CD4-positive, alpha-beta memory T cell (primary cell): ENCODE results near the gene LRRK2. TPM values are rescaled to one million over a fixed set of nuclear protein-coding genes. Genes with fewer than 3 reads are reported as not detected.

Source experiments
- CTCF ChIA-PET: fragments of 350-600 bp; sonication (Branson Sonifier 250); formaldehyde crosslinking; loops from one replicate; lab custom pipeline; 2021; ENCODE audit warnings: inconsistent platforms; ENCODE audit not compliant: partially characterized antibody; lab: Charles Lee
- POLR2A ChIA-PET: fragments of 350-600 bp; sonication (Branson Sonifier 250); formaldehyde crosslinking; loops from one replicate; lab custom pipeline; 2021; ENCODE audit not compliant: partially characterized antibody; lab: Charles Lee
- DNase-seq, 5 donors: peaks; one replicate each; pipeline versions ENCODE4 v3.0.0 to v3.0.0-alpha.2; 2020 to 2022; ENCODE audit warnings: mixed read lengths in 1 of 5
- H3K27ac ChIP-seq: one replicate; pipeline ENCODE4 v1.7.0; 2013; ENCODE audit warnings: low read depth, low read length
- H3K27me3 ChIP-seq: 2 replicates; pipeline ENCODE4 v1.7.0; 2013; ENCODE audit warnings: mild to moderate bottlenecking, low read length, moderate library complexity; ENCODE audit not compliant: insufficient read depth
- H3K36me3 ChIP-seq: 2 replicates; pipeline ENCODE4 v1.7.0; 2013; ENCODE audit warnings: mild to moderate bottlenecking, low read length, moderate library complexity; ENCODE audit not compliant: insufficient read depth
- H3K4me1 ChIP-seq: 2 replicates; pipeline ENCODE4 v1.7.0; 2013; ENCODE audit warnings: mild to moderate bottlenecking, low read length, moderate library complexity; ENCODE audit not compliant: insufficient read depth
- H3K4me3 ChIP-seq, 2 donors: one replicate each; pipeline ENCODE4 v1.7.0; 2013; ENCODE audit warnings: low read length in 2 of 2, mild to moderate bottlenecking in 1 of 2
- H3K9me3 ChIP-seq, 2 donors: one replicate each; pipeline ENCODE4 v1.7.0; 2013; ENCODE audit warnings: low read length in 2 of 2, control low read depth in 1 of 2; ENCODE audit not compliant: control insufficient read depth in 1 of 2
- H3K27ac Mint-ChIP-seq, 7 donors: one replicate each; pipeline ENCODE4 v1.8.0; 2020 to 2021; ENCODE audit warnings: mixed read lengths in 7 of 7, mild to moderate bottlenecking in 6 of 7, inconsistent platforms in 3 of 7, moderate library complexity in 3 of 7
- H3K27me3 Mint-ChIP-seq, 2 donors: one replicate each; pipeline ENCODE4 v1.8.0; 2020 to 2021; ENCODE audit warnings: mixed read lengths in 2 of 2
- H3K36me3 Mint-ChIP-seq, 2 donors: one replicate each; pipeline ENCODE4 v1.8.0; 2020 to 2021; ENCODE audit warnings: mixed read lengths in 2 of 2, inconsistent platforms in 1 of 2, mild to moderate bottlenecking in 1 of 2
- H3K4me1 Mint-ChIP-seq, 4 donors: one replicate each; pipeline ENCODE4 v1.8.0; 2020 to 2021; ENCODE audit warnings: mixed read lengths in 4 of 4, mild to moderate bottlenecking in 1 of 4
- H3K4me3 Mint-ChIP-seq, 8 donors: one replicate each; pipeline ENCODE4 v1.8.0; 2020 to 2021; ENCODE audit warnings: mixed read lengths in 8 of 8, mild to moderate bottlenecking in 7 of 8, moderate library complexity in 6 of 8, inconsistent platforms in 3 of 8
- H3K9me3 Mint-ChIP-seq, 8 donors: one replicate each; pipeline ENCODE4 v1.8.0; 2020 to 2021; ENCODE audit warnings: mixed read lengths in 8 of 8, mild to moderate bottlenecking in 5 of 8, inconsistent platforms in 3 of 8, moderate library complexity in 1 of 8
- intact Hi-C: fragments of 100-400 bp; cut with micrococcal nuclease; formaldehyde crosslinking; loops from one replicate; pipeline ENCODE4 v1.15.1; 2023
- polyA plus RNA-seq, 2 donors: library from polyadenylated mRNA; unstranded; fragments of 300-500 nt; fragmentation: Illumina TruSeq; gene quantifications; one replicate each; pipeline ENCODE4 v1.2.3, GENCODE V29; 2021
- total RNA-seq, 2 experiments: library from RNA; stranded (reverse); gene quantifications; one replicate each; pipeline ENCODE4 v1.2.3, GENCODE V29; 2021

LRRK2 gene
- total and polyA plus RNA-seq, 4 experiments from 2014 or later: 0.10 to 0.76 (median 0.39) TPM; not detected in 1

DNA sequence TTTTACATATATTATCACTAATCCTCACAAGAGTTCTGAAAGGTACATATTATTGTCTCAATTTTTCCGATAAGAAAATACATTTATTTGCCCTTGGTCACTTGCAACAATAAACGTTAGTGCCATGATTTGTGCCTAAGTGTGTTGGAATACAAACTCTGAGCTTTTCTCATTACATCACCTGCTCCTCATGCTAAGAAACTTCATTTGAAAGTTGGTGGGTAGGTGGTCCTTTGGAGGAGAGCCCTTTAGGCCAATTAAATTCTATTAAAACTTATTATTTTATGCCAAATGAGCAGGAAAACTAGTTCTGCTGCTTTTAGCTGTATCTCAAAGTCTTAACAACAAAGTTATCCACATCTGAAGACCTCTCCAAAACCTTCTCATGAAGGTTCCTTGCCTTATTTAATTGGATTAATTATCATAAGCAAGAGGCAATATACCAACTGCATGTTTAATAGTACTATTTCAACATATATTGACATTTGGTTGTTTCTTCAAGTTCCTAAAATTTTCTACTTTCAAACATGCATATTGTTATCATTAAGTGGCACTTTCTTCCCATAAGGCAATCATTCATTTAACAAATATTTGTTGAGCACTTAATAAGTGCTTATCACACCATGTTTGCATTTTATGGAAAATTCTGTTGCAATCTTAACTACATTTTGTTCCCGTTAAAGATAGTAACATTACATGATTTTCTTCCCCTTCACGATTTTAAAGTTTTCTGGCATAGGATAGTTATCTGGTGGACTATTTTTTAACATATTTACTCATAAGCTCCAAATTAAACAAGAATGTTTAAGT is 40.1 kb upstream of the LRRK2 start:
- H3K36me3 ChIP-seq: no peaks in the 10 kb centered on the region
- Mint-ChIP-seq H3K4me1 (peaks cover 10 to 18% (median 14%) of the 10 kb centered on the region in 4 donors), H3K27me3 (no peaks in the 10 kb centered on the region), H3K36me3 (peaks cover 0 to 3% of the 10 kb centered on the region in 2 donors), H3K27ac (no peak overlapping the region), H3K9me3 (peaks cover 0 to 12% (median 5%) of the 10 kb centered on the region in 8 donors), H3K4me3 (no peak overlapping the region)
- intact Hi-C loops: no loop called here
- no peak overlapping the region for H3K4me3 ChIP-seq
- DNase-seq: no peak
- peaks cover 9% of the 10 kb centered on the region for H3K4me1 ChIP-seq
- H3K27ac ChIP-seq: no peak overlapping the region
- H3K27me3 ChIP-seq: no peaks in the 10 kb centered on the region
- CTCF ChIA-PET: no interaction called here
- H3K9me3 ChIP-seq: no peaks in the 10 kb centered on the region
- POLR2A ChIA-PET: no interaction called here

DNA sequence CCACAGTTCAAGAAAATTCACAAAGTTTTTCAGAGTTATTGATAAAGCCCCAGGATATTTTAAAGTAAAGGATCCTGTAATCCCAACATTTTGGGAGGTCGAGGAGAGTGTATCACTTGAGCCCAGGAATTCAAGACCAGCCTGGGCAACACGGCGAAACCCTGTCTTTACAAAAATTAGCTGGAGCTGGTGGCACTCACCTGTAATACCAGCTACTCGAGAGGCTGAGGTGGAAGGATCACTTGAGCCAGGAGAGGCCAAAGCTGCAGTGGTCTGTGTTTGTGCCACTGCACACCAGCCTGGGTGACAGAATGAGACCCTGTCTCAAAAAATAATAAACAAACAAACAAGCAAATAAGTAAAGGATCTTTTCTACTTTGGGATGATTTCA is 39.5 kb upstream of the LRRK2 start:
- Mint-ChIP-seq H3K9me3 (peaks cover 0 to 15% (median 6%) of the 10 kb centered on the region in 8 donors), H3K4me3 (no peak overlapping the region)

DNA sequence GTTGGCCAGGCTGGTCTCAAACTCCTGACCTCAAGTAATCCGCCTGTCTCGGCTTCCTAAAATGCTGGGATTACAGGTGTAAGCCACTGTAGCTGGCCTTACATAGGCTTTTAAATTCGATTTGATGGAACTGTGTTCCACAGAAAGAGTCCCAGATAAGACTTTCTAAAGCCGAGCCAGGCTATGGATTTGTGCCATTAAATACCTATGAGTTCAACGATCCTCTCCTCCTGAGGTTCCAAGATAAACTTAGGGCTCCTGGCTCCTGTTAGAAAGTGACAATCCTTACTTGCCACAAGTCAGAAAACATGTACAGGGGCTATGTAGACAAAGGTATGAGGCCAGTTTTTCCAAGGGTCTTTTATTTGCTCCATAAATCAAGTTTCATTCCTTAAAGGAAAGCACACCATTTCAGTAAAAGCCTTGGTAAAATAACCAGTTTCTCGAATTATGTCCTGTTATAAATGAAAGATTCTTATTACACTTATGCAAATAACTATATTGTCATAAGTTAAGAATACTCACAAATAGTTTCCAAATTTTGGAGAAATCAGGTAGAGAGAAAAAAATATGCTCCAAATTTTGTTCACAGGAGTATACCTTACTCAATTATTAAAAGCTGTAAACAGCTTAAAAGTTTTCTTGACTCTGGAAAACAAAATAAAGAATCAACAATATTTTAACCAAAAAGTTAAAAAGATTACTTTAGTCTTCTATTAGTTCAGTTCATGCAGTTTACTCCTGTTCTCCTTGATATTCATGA is 36.1 kb upstream of the LRRK2 start:
- Histone ChIP-seq H3K27me3 (no peaks in the 10 kb centered on the region), H3K27ac (no peak overlapping the region), H3K36me3 (no peaks in the 10 kb centered on the region), H3K4me1 (peaks cover 12% of the 10 kb centered on the region), H3K4me3 (no peak overlapping the region), H3K9me3 (no peaks in the 10 kb centered on the region)
- no peak overlapping the region for H3K4me3 Mint-ChIP-seq
- H3K9me3 Mint-ChIP-seq: peaks cover 0 to 16% (median 7%) of the 10 kb centered on the region in 8 donors
- CTCF ChIA-PET: no interaction called here
- peaks cover 2 to 14% (median 7%) of the 10 kb centered on the region in 4 donors for H3K4me1 Mint-ChIP-seq
- intact Hi-C loops: no loop called here
- H3K27ac Mint-ChIP-seq: no peak overlapping the region
- no peaks in the 10 kb centered on the region for H3K27me3 Mint-ChIP-seq
- POLR2A ChIA-PET: no interaction called here
- peaks cover 0 to 3% of the 10 kb centered on the region in 2 donors for H3K36me3 Mint-ChIP-seq
- DNase-seq: no peak

More for the DNA sequence above, 39.5 kb upstream of the LRRK2 start:
- H3K27me3 Mint-ChIP-seq: no peaks in the 10 kb centered on the region
- Histone ChIP-seq H3K36me3 (no peaks in the 10 kb centered on the region), H3K9me3 (no peaks in the 10 kb centered on the region), H3K4me3 (no peak overlapping the region), H3K27ac (no peak overlapping the region), H3K4me1 (peaks cover 9% of the 10 kb centered on the region), H3K27me3 (no peaks in the 10 kb centered on the region)
- ChIA-PET CTCF (no interaction called here), POLR2A (no interaction called here)
- intact Hi-C loops: no loop called here
- H3K4me1 Mint-ChIP-seq: peaks cover 9 to 16% (median 13%) of the 10 kb centered on the region in 4 donors
- DNase-seq: no peak
- H3K27ac Mint-ChIP-seq: no peak overlapping the region
- H3K36me3 Mint-ChIP-seq: peaks cover 0 to 3% of the 10 kb centered on the region in 2 donors

DNA sequence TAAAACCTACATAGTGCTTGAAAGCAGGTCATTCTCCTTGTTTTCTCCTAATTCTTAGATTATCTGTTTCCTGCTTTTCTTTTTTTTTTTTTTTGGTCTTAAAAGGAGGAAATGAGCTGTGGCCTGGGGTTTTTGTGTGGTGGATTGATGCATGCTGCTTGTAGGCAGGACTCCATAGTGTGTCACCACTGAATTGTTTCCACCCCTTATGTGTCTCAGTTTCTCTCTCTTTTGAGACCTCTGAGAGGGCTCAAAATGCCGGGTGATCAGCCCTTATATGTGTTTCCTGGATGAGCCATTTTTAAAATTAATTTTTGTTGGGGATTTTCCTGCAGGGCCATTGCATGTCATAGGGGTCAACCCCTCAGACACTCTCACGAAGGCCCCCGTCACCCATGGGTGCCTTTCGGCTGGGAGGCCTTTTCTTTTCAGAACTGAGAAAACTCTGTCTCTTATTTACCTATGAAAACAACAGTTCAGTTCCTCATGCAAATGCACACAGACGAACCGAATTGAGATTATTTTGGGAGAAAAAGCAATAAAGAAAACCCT is 32.0 kb upstream of the LRRK2 start:
- no peak overlapping the region for H3K27ac ChIP-seq
- intact Hi-C loops: no loop called here
- peaks cover 0 to 8% (median 4%) of the 10 kb centered on the region in 8 donors for H3K9me3 Mint-ChIP-seq

DNA sequence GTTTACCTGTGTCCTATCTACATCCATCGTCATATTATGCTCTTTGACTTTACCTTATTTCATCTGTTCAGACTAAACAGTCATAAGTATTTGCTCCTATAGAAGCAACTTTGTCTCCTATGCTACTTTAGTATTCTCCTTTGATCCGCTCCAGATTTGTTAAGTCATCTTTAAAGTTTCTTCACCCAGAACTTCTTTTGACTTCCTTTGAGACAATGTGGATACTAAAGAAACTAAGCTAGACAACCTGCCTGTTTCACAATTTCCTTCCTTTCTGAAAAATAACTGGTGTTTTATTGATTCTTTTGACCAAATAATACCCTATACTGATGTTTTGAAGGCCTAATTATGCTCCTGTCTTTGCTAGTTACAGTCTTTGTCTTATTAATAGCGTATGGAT is 30.0 kb upstream of the LRRK2 start:
- H3K27me3 Mint-ChIP-seq: no peaks in the 10 kb centered on the region
- no peak overlapping the region for H3K4me3 Mint-ChIP-seq
- Histone ChIP-seq H3K27me3 (no peaks in the 10 kb centered on the region), H3K27ac (no peak overlapping the region), H3K4me1 (peaks cover 12% of the 10 kb centered on the region), H3K4me3 (no peak overlapping the region), H3K36me3 (no peaks in the 10 kb centered on the region), H3K9me3 (no peaks in the 10 kb centered on the region)
- peaks cover 0 to 5% (median 0%) of the 10 kb centered on the region in 8 donors for H3K9me3 Mint-ChIP-seq
- ChIA-PET CTCF (no interaction called here), POLR2A (interaction anchor here (0.6 kb wide), 1 partner anchor 39 kb away, joined by 5 read pairs; no protein-coding TSS in a partner anchor)
- peaks cover 2 to 14% (median 7%) of the 10 kb centered on the region in 4 donors for H3K4me1 Mint-ChIP-seq
- intact Hi-C loops: no loop called here
- no peaks in the 10 kb centered on the region for H3K36me3 Mint-ChIP-seq
- DNase-seq: no peak
- H3K27ac Mint-ChIP-seq: no peak overlapping the region

More for the DNA sequence above, 32.0 kb upstream of the LRRK2 start:
- ChIA-PET CTCF (interaction anchor here (0.8 kb wide), 1 partner anchor 1297 kb away, joined by 3 read pairs; no protein-coding TSS in a partner anchor), POLR2A (no interaction called here)
- Histone ChIP-seq H3K4me1 (peaks cover 12% of the 10 kb centered on the region), H3K36me3 (no peaks in the 10 kb centered on the region), H3K4me3 (no peak overlapping the region), H3K27me3 (no peaks in the 10 kb centered on the region), H3K9me3 (no peaks in the 10 kb centered on the region)
- Mint-ChIP-seq H3K4me3 (peak overlapping the region in 4 of 8 donors; percentile 15 to 65 (median 28)), H3K4me1 (peaks cover 2 to 14% (median 7%) of the 10 kb centered on the region in 4 donors), H3K27me3 (no peaks in the 10 kb centered on the region), H3K27ac (peak overlapping the region in 2 of 7 donors; percentile 26 to 62), H3K36me3 (no peaks in the 10 kb centered on the region)
- DNase-seq: peak in 4 of 5 donors; percentile 6 to 33 (median 16)

DNA sequence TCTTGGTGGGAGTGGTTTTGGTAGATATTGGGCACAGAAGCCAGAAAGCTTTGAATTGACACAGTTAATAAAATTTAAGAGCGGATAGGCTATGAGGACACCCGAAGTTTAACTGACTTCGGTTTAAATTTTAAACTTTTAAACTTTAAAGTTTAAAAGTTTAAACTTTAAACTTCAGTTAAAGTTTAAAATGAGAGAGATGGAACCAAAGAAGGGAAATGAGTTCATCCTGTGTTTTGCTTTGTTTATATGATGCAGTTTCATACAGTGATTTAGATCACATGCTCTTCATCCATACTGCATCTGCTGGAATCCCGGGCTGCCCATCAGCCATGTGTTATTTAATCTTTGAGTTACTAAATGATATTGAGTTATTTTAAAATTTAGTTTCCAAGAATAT is 27.2 kb upstream of the LRRK2 start:
- intact Hi-C loops: no loop called here
- peaks cover 6% of the 10 kb centered on the region for H3K4me1 ChIP-seq
- Mint-ChIP-seq H3K9me3 (no peaks in the 10 kb centered on the region), H3K36me3 (no peaks in the 10 kb centered on the region), H3K27me3 (peaks cover 0 to 1% of the 10 kb centered on the region in 2 donors), H3K27ac (no peak overlapping the region), H3K4me3 (no peak overlapping the region), H3K4me1 (peaks cover 0 to 8% (median 4%) of the 10 kb centered on the region in 4 donors)
- no peaks in the 10 kb centered on the region for H3K27me3 ChIP-seq
- CTCF ChIA-PET: no interaction called here
- H3K9me3 ChIP-seq: no peaks in the 10 kb centered on the region
- POLR2A ChIA-PET: no interaction called here
- H3K36me3 ChIP-seq: no peaks in the 10 kb centered on the region
- no peak for DNase-seq
- H3K4me3 ChIP-seq: no peak overlapping the region
- H3K27ac ChIP-seq: no peak overlapping the region

DNA sequence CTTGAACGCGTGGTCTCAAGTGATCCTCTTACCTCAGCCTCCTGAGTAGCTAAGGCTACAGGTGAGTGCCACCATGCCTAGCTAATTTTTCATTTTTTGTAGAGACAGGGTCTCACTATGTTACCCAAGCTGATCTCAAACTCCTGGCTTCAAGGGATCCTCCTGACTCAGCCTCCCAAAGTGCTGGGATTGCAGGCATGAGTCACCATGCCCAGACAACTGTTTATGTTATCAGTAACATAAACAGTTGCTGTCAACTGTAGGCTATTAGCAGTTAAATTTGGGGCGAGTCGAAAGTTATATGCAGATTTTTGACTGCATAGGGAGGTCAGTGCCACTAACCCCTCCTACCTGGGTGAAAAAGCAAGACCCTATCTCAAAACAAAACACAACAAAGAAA is 26.2 kb upstream of the LRRK2 start:
- peaks cover 0 to 2% (median 0%) of the 10 kb centered on the region in 8 donors for H3K9me3 Mint-ChIP-seq
- no peaks in the 10 kb centered on the region for H3K36me3 ChIP-seq
- no peaks in the 10 kb centered on the region for H3K4me1 Mint-ChIP-seq
- H3K36me3 Mint-ChIP-seq: no peaks in the 10 kb centered on the region
- H3K9me3 ChIP-seq: no peaks in the 10 kb centered on the region
- H3K27ac ChIP-seq: no peak overlapping the region
- H3K27ac Mint-ChIP-seq: no peak overlapping the region
- peaks cover 0 to 1% of the 10 kb centered on the region in 2 donors for H3K27me3 Mint-ChIP-seq
- intact Hi-C loops: no loop called here
- H3K27me3 ChIP-seq: no peaks in the 10 kb centered on the region
- ChIA-PET POLR2A (no interaction called here), CTCF (interaction anchor here (0.5 kb wide), 1 partner anchor 925 kb away, joined by 3 read pairs; no protein-coding TSS in a partner anchor)
- no peak for DNase-seq
- no peaks in the 10 kb centered on the region for H3K4me1 ChIP-seq
- no peak overlapping the region for H3K4me3 ChIP-seq
- no peak overlapping the region for H3K4me3 Mint-ChIP-seq
